Activated T-helper 17 cell treated with anti-CD3 and anti-CD28 coated beads, Interleukin-2, amount 50 U/mL, for 72 hours (primary cell): ENCODE results near the gene COL1A1. TPM values are rescaled to one million over a fixed set of nuclear protein-coding genes. Genes with fewer than 3 reads are reported as not detected.
A peak's percentile ranks its signal among the peaks of the same experiment; 100 is the strongest.

Experiments
- ATAC-seq: fragments of 150-1000 bp; cut with Tn5 transposase; replicated peaks from 2 replicates; pipeline ENCODE4 v1.10.0; 2021; ENCODE audit warnings: mild to moderate bottlenecking, moderate library complexity
- H3K27ac Mint-ChIP-seq: one replicate; pipeline ENCODE4 v1.8.0; 2022; ENCODE audit warnings: mixed read lengths
- H3K27me3 Mint-ChIP-seq: one replicate; pipeline ENCODE4 v1.8.0; 2022; ENCODE audit warnings: mixed read lengths
- H3K36me3 Mint-ChIP-seq: one replicate; pipeline ENCODE4 v1.8.0; 2022; ENCODE audit warnings: low read depth, mild to moderate bottlenecking, mixed read lengths
- H3K4me1 Mint-ChIP-seq: one replicate; pipeline ENCODE4 v1.8.0; 2022; ENCODE audit warnings: mixed read lengths
- H3K4me3 Mint-ChIP-seq: one replicate; pipeline ENCODE4 v1.8.0; 2022; ENCODE audit warnings: mild to moderate bottlenecking, mixed read lengths
- H3K9me3 Mint-ChIP-seq: one replicate; pipeline ENCODE4 v1.8.0; 2022; ENCODE audit warnings: mixed read lengths
- total RNA-seq, 2 donors: library from RNA; stranded (reverse); gene quantifications; one replicate each; pipeline ENCODE4 v1.2.3, GENCODE V29; 2022

The COL1A1 gene
- total RNA-seq, 2 donors from 2014 or later: 0.37 to 1.9 TPM

GRCh38 chr17:50180620-50181019, 20.8 kb downstream of the COL1A1 start:
- ATAC-seq: no peak
- Mint-ChIP-seq H3K4me1 (peaks cover 16% of the 10 kb centered on the region), H3K27me3 (no peaks in the 10 kb centered on the region), H3K9me3 (no peaks in the 10 kb centered on the region), H3K4me3 (no peak overlapping the region), H3K27ac (no peak overlapping the region), H3K36me3 (no peaks in the 10 kb centered on the region)

GRCh38 chr17:50180111-50180510, 21.3 kb downstream of the COL1A1 start:
- Mint-ChIP-seq H3K36me3 (no peaks in the 10 kb centered on the region), H3K4me1 (peaks cover 16% of the 10 kb centered on the region), H3K27ac (no peak overlapping the region), H3K9me3 (no peaks in the 10 kb centered on the region), H3K4me3 (no peak overlapping the region), H3K27me3 (no peaks in the 10 kb centered on the region)
- no peak for ATAC-seq

- Mint-ChIP-seq H3K4me1 (peaks cover 9% of the 10 kb centered on the region), H3K27me3 (no peaks in the 10 kb centered on the region), H3K27ac (no peak overlapping the region), H3K9me3 (no peaks in the 10 kb centered on the region), H3K36me3 (no peaks in the 10 kb centered on the region), H3K4me3 (peak overlapping the region; percentile 38)
- peak; percentile 92 for ATAC-seq
Observed at GRCh38 chr17:50177983-50178834, 23.2 kb downstream of the COL1A1 start.

DNA sequence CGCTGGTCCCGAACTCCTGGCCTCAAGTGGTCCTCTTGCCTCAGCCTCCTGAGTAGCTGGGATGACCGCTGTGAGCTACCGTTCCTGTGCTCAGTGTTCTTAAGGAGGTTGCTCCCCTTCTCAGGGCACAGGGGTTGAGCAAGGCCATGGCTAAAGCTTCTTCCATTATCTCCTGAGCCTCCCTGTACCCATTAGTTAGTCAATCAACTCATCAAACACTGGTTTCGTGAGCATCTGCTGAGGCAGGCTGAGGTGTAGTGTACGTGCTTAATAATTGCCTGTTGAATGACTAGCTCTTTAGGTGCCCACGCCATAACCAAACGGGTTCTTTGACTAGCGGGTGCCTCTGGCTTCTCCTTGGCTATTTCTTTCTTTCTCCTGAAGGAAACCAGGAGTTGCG, 24.0 kb downstream of the COL1A1 start:
- no peaks in the 10 kb centered on the region for H3K27me3 Mint-ChIP-seq
- ATAC-seq: no peak
- no peak overlapping the region for H3K4me3 Mint-ChIP-seq
- no peaks in the 10 kb centered on the region for H3K9me3 Mint-ChIP-seq
- peaks cover 9% of the 10 kb centered on the region for H3K4me1 Mint-ChIP-seq
- H3K27ac Mint-ChIP-seq: no peak overlapping the region
- H3K36me3 Mint-ChIP-seq: no peaks in the 10 kb centered on the region

GRCh38 chr17:50176559-50177357, 24.7 kb downstream of the COL1A1 start:
- ATAC-seq: no peak
- H3K36me3 Mint-ChIP-seq: no peaks in the 10 kb centered on the region
- no peak overlapping the region for H3K27ac Mint-ChIP-seq

GRCh38 chr17:50175035-50175807, 26.2 kb downstream of the COL1A1 start:
- Mint-ChIP-seq H3K9me3 (no peaks in the 10 kb centered on the region), H3K27ac (no peak overlapping the region), H3K27me3 (no peaks in the 10 kb centered on the region), H3K4me3 (no peak overlapping the region), H3K36me3 (no peaks in the 10 kb centered on the region), H3K4me1 (peaks cover 14% of the 10 kb centered on the region)
- no peak for ATAC-seq

More at GRCh38 chr17:50176559-50177357, 24.7 kb downstream of the COL1A1 start:
- Mint-ChIP-seq H3K4me1 (peaks cover 9% of the 10 kb centered on the region), H3K4me3 (no peak overlapping the region), H3K27me3 (no peaks in the 10 kb centered on the region), H3K9me3 (no peaks in the 10 kb centered on the region)

DNA sequence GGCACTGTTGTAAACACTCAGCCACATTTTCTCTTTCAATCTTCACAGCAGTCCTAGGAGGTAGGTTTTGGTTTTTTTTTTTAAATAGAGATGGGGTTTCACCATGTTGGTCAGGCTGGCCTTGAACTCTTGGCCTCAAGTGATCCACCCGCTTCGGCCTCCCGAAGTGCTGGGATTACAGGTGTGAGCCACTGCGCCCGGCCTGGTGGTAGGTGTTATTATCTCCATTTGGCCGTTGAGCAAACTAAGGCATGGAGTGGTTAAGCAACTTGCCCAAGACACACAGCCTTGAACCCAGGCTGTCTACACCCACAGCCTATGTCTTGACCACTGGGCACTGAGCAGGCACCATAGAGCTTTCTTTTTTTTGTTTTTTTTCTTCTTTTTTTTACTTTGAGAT, 27.0 kb downstream of the COL1A1 start:
- no peak for ATAC-seq
- Mint-ChIP-seq H3K4me3 (no peak overlapping the region), H3K9me3 (no peaks in the 10 kb centered on the region), H3K36me3 (no peaks in the 10 kb centered on the region), H3K27me3 (no peaks in the 10 kb centered on the region), H3K27ac (no peak overlapping the region), H3K4me1 (peaks cover 15% of the 10 kb centered on the region)

- no peak for ATAC-seq
- Mint-ChIP-seq H3K4me1 (peaks cover 20% of the 10 kb centered on the region), H3K36me3 (no peaks in the 10 kb centered on the region), H3K9me3 (no peaks in the 10 kb centered on the region), H3K27me3 (no peaks in the 10 kb centered on the region), H3K4me3 (no peak overlapping the region), H3K27ac (no peak overlapping the region)
Observed at GRCh38 chr17:50173335-50173941, 28.0 kb downstream of the COL1A1 start.

DNA sequence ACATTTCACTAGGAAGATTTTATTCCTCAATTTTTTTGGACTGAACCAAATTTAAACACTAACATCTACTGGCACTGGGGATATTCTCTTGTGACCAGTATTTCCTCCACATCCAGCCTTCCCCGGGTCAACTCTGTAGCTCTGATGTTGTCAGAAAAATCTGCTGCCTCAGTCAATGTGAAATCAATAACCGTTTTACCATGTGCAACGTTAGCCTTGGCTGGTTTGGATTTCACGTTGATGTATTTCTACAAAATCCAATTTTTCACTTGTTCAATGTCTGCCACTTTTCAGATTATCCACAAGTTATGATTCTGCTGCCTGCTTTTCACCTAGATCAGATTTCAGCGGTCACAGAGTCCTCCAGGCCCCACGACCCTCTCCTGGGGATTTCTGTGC, 28.5 kb downstream of the COL1A1 start:
- Mint-ChIP-seq H3K27ac (no peak overlapping the region), H3K9me3 (no peaks in the 10 kb centered on the region), H3K36me3 (no peaks in the 10 kb centered on the region), H3K4me3 (no peak overlapping the region), H3K4me1 (peaks cover 16% of the 10 kb centered on the region), H3K27me3 (no peaks in the 10 kb centered on the region)
- no peak for ATAC-seq

- no peak overlapping the region for H3K27ac Mint-ChIP-seq
- H3K27me3 Mint-ChIP-seq: no peaks in the 10 kb centered on the region
- H3K9me3 Mint-ChIP-seq: no peaks in the 10 kb centered on the region
- H3K36me3 Mint-ChIP-seq: no peaks in the 10 kb centered on the region
- ATAC-seq: no peak
- no peak overlapping the region for H3K4me3 Mint-ChIP-seq
- H3K4me1 Mint-ChIP-seq: peaks cover 16% of the 10 kb centered on the region
Observed at GRCh38 chr17:50172130-50172529, 29.3 kb downstream of the COL1A1 start.

GRCh38 chr17:50171371-50172071, 29.9 kb downstream of the COL1A1 start:
- Mint-ChIP-seq H3K9me3 (no peaks in the 10 kb centered on the region), H3K4me3 (no peak overlapping the region)

GRCh38 chr17:50170662-50171370, 30.6 kb downstream of the COL1A1 start:
- H3K9me3 Mint-ChIP-seq: no peaks in the 10 kb centered on the region
- no peak overlapping the region for H3K4me3 Mint-ChIP-seq
- ATAC-seq: peak; percentile 87
- H3K27me3 Mint-ChIP-seq: no peaks in the 10 kb centered on the region
- peaks cover 16% of the 10 kb centered on the region for H3K4me1 Mint-ChIP-seq
- H3K36me3 Mint-ChIP-seq: no peaks in the 10 kb centered on the region
- H3K27ac Mint-ChIP-seq: no peak overlapping the region

More at GRCh38 chr17:50171371-50172071, 29.9 kb downstream of the COL1A1 start:
- ATAC-seq: no peak
- Mint-ChIP-seq H3K27ac (no peak overlapping the region), H3K4me1 (peaks cover 16% of the 10 kb centered on the region), H3K36me3 (no peaks in the 10 kb centered on the region), H3K27me3 (no peaks in the 10 kb centered on the region)

DNA sequence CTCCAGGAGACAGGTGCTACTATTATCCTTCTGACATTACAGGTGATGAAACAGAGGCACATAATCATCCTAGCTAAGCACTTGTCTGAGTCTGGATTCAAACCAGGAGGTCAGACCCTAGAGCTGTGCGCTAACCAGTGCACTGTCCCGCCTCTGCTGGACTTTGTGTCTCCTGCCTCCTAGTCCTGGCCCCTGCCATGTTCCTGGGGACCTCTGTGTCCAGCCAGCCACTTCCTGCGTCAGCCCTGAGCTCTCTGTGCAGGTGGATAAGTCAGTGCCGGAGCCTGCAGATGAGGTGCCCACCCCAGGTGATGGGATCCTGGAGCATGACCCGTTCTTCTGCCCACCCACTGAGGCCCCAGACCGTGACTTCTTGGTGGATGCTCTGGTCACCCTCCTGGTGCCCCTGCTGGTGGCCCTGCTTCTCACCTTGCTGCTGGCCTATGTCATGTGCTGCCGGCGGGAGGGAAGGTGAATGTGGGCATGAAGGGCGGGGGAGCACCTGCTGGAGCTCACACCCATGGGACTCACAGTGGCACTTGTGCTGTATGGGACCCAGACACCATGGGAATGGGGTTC, 31.5 kb downstream of the COL1A1 start:
- Mint-ChIP-seq H3K27ac (no peak overlapping the region), H3K27me3 (no peaks in the 10 kb centered on the region), H3K9me3 (no peaks in the 10 kb centered on the region), H3K4me1 (peaks cover 16% of the 10 kb centered on the region), H3K36me3 (no peaks in the 10 kb centered on the region), H3K4me3 (no peak overlapping the region)
- no peak for ATAC-seq
